MM.1S (cell line): ENCODE data around the gene PAPSS2.

Source experiments
- DNase-seq: peaks from one replicate; pipeline ENCODE4 v3.0.0-alpha.2; 2015
- H2AFZ ChIP-seq: fragments of 300-600 bp; sonication (generic); 2 replicates; pipeline ENCODE4 v1.6.0; 2016; ENCODE audit warnings: antibody characterized with exemption, low read length
- H3F3A ChIP-seq: fragments of 300-600 bp; sonication (generic); 2 replicates; pipeline ENCODE4 v1.6.1; 2016; ENCODE audit warnings: mild to moderate bottlenecking, antibody characterized with exemption, low read length, moderate library complexity, mixed read lengths; ENCODE audit not compliant: insufficient read depth
- H3K27ac ChIP-seq: fragments of 300-600 bp; sonication (generic); 2 replicates; pipeline ENCODE4 v1.5.1; 2016; ENCODE audit warnings: mild to moderate bottlenecking, low read length
- H3K27me3 ChIP-seq: fragments of 300-600 bp; sonication (generic); replicated peaks from 2 replicates; pipeline ENCODE4 v1.6.0; 2016; ENCODE audit warnings: low read length; ENCODE audit not compliant: insufficient read depth
- H3K36me3 ChIP-seq: fragments of 300-600 bp; sonication (generic); replicated peaks from 2 replicates; pipeline ENCODE4 v1.6.1; 2016; ENCODE audit warnings: mild to moderate bottlenecking, low read length, mixed read lengths; ENCODE audit not compliant: insufficient read depth
- H3K4me1 ChIP-seq: fragments of 300-600 bp; sonication (generic); 2 replicates; pipeline ENCODE4 v1.6.1; 2016; ENCODE audit warnings: low read length, mixed read lengths
- H3K4me2 ChIP-seq: fragments of 300-600 bp; sonication (generic); 2 replicates; pipeline ENCODE4 v1.6.0; 2016; ENCODE audit warnings: low read depth, low read length
- H3K4me3 ChIP-seq: fragments of 300-600 bp; sonication (generic); 2 replicates; pipeline ENCODE4 v1.5.1; 2016; ENCODE audit warnings: low read length, mixed read lengths
- H3K79me2 ChIP-seq: fragments of 300-600 bp; sonication (generic); 2 replicates; pipeline ENCODE4 v1.6.1; 2016; ENCODE audit warnings: mixed run types, low read length, mixed read lengths
- H3K9ac ChIP-seq: fragments of 300-600 bp; sonication (generic); 2 replicates; pipeline ENCODE4 v1.6.1; 2016; ENCODE audit warnings: low read length, mixed read lengths
- H3K9me2 ChIP-seq: fragments of 300-600 bp; sonication (generic); replicated peaks from 2 replicates; pipeline ENCODE4 v1.6.1; 2016; ENCODE audit warnings: mild to moderate bottlenecking, low read length, mixed read lengths; ENCODE audit not compliant: insufficient read depth
- H3K9me3 ChIP-seq: fragments of 300-600 bp; sonication (generic); replicated peaks from 2 replicates; pipeline ENCODE4 v1.6.1; 2016; ENCODE audit warnings: mild to moderate bottlenecking, low read length, mixed read lengths; ENCODE audit not compliant: insufficient read depth
- H4K20me1 ChIP-seq: fragments of 300-600 bp; sonication (generic); 2 replicates; pipeline ENCODE4 v1.6.1; 2016; ENCODE audit warnings: mild to moderate bottlenecking, low read length, moderate library complexity, mixed read lengths; ENCODE audit not compliant: insufficient read depth
- CTCF ChIP-seq: fragments of 300-600 bp; sonication (generic); IDR thresholded peaks from 2 replicates; pipeline ENCODE4 v1.5.1; 2016; ENCODE audit warnings: antibody characterized with exemption, low read length, mixed read lengths
- EZH2 ChIP-seq: fragments of 300-600 bp; sonication (generic); optimal IDR thresholded peaks from 2 replicates; pipeline ENCODE3; 2017; ENCODE audit warnings: low read depth, mild to moderate bottlenecking, antibody characterized with exemption, low read length, mixed read lengths
- EZH2phosphoT487 ChIP-seq: fragments of 300-600 bp; sonication (generic); IDR thresholded peaks from 2 replicates; pipeline ENCODE4 v1.6.1; 2018; ENCODE audit warnings: antibody characterized with exemption, low read length

Gene PAPSS2

GRCh38 chr10:87776328-87776727, 116.7 kb downstream of the PAPSS2 start:
- Histone ChIP-seq H2AFZ (no peak overlapping the region), H3K27me3 (no peaks in the 10 kb centered on the region), H3K4me3 (no peak overlapping the region), H3K36me3 (peaks cover 7% of the 10 kb centered on the region; the same call in 1 of the 2 replicates), H4K20me1 (no peaks in the 10 kb centered on the region), H3K4me1 (peaks cover 11% of the 10 kb centered on the region), H3K9ac (no peak overlapping the region), H3K9me3 (no peaks in the 10 kb centered on the region), H3K9me2 (no peaks in the 10 kb centered on the region), H3K4me2 (no peak overlapping the region), H3K27ac (no peak overlapping the region), H3K79me2 (peaks cover 10% of the 10 kb centered on the region; the same call in 1 of the 2 replicates), H3F3A (peaks cover 14% of the 10 kb centered on the region; the same call in 1 of the 2 replicates)
- no peak for DNase-seq
- TF ChIP-seq EZH2 (no peak), CTCF (no peak), EZH2phosphoT487 (no peak)

- Histone ChIP-seq H3K9me2 (no peaks in the 10 kb centered on the region), H3F3A (peaks cover 3% of the 10 kb centered on the region), H3K4me2 (no peak overlapping the region), H3K79me2 (peaks cover 22% of the 10 kb centered on the region), H3K36me3 (peaks cover 7% of the 10 kb centered on the region; the same call in 1 of the 2 replicates), H3K9ac (no peak overlapping the region), H4K20me1 (no peaks in the 10 kb centered on the region), H3K9me3 (no peaks in the 10 kb centered on the region), H3K27ac (no peak overlapping the region), H3K27me3 (no peaks in the 10 kb centered on the region), H3K4me1 (no peaks in the 10 kb centered on the region), H3K4me3 (no peak overlapping the region), H2AFZ (no peak overlapping the region)
- DNase-seq: no peak
- TF ChIP-seq EZH2phosphoT487 (no peak), EZH2 (no peak), CTCF (no peak)
Observed at GRCh38 chr10:87781545-87781944, 121.9 kb downstream of the PAPSS2 start.

GRCh38 chr10:87782721-87783120, 123.0 kb downstream of the PAPSS2 start:
- H3K9ac ChIP-seq: no peak overlapping the region
- H3K9me2 ChIP-seq: no peaks in the 10 kb centered on the region
- H3K4me1 ChIP-seq: no peaks in the 10 kb centered on the region
- no peak overlapping the region for H3K4me3 ChIP-seq
- H3K36me3 ChIP-seq: peaks cover 7% of the 10 kb centered on the region; the same call in 1 of the 2 replicates
- no peak overlapping the region for H2AFZ ChIP-seq
- no peak overlapping the region for H3K4me2 ChIP-seq
- H3F3A ChIP-seq: no peaks in the 10 kb centered on the region; the same call in 1 of the 2 replicates
- H3K27me3 ChIP-seq: no peaks in the 10 kb centered on the region
- TF ChIP-seq EZH2phosphoT487 (no peak), EZH2 (no peak), CTCF (no peak)
- DNase-seq: no peak
- H4K20me1 ChIP-seq: no peaks in the 10 kb centered on the region
- H3K9me3 ChIP-seq: no peaks in the 10 kb centered on the region
- no peak overlapping the region for H3K27ac ChIP-seq
- peaks cover 28% of the 10 kb centered on the region for H3K79me2 ChIP-seq
